SK-N-SH treated with all-trans-retinoic acid at 6 μM for 48 hours (cell line): ENCODE measurements around the gene ADGRG6.

Experiments used
- CREB5 ChIP-seq: fragments of 250-450 bp; sonication (Bioruptor Pico); IDR thresholded peaks from 2 replicates; pipeline ENCODE4 v1.5.1; 2020; ENCODE audit warnings: low read depth, mild to moderate bottlenecking, moderate library complexity
- ESRRG ChIP-seq: fragments of 250-450 bp; sonication (Bioruptor Pico); IDR thresholded peaks from 2 replicates; pipeline ENCODE4 v1.6.1; 2021; ENCODE audit warnings: mild to moderate bottlenecking
- ISL1 ChIP-seq: fragments of 250-450 bp; sonication (Bioruptor Pico); IDR thresholded peaks from 2 replicates; pipeline ENCODE4 v2.1.2; 2022; ENCODE audit warnings: mild to moderate bottlenecking, moderate library complexity
- OSR1 ChIP-seq: fragments of 250-450 bp; sonication (Bioruptor Pico); IDR thresholded peaks from 2 replicates; pipeline ENCODE4 v1.8.0; 2022; ENCODE audit warnings: moderate library complexity, mild to moderate bottlenecking, inconsistent platforms
- PATZ1 ChIP-seq: fragments of 250-450 bp; sonication (Bioruptor Pico); IDR thresholded peaks from 2 replicates; pipeline ENCODE4 v1.8.0; 2020; ENCODE audit warnings: mild to moderate bottlenecking, moderate library complexity, borderline replicate concordance
- PPARA ChIP-seq: fragments of 250-450 bp; sonication (Bioruptor Pico); IDR thresholded peaks from 2 replicates; pipeline ENCODE4 v1.5.0; 2020; ENCODE audit warnings: mild to moderate bottlenecking, borderline replicate concordance
- ZC3H10 ChIP-seq: fragments of 250-450 bp; sonication (Bioruptor Pico); IDR thresholded peaks from 2 replicates; pipeline ENCODE4 v1.5.1; 2021; ENCODE audit warnings: mild to moderate bottlenecking, moderate library complexity
- ZFP3 ChIP-seq: fragments of 250-450 bp; sonication (Bioruptor Pico); IDR thresholded peaks from 2 replicates; pipeline ENCODE4 v1.5.0; 2020; ENCODE audit warnings: mild to moderate bottlenecking, moderate library complexity
- ZFP30 ChIP-seq: fragments of 450-650 bp; formaldehyde crosslinking; IDR thresholded peaks from 2 replicates; pipeline ENCODE4 v1.5.0; 2022; ENCODE audit warnings: mild to moderate bottlenecking, moderate library complexity
- ZNF70 ChIP-seq: fragments of 450-650 bp; formaldehyde crosslinking; IDR thresholded peaks from 2 replicates; pipeline ENCODE4 v1.5.0; 2020; ENCODE audit warnings: mild to moderate bottlenecking, moderate library complexity

GRCh38 chr6:142300758-142301650, 803 bp upstream of the ADGRG6 start:
- no peak for TF ChIP-seq ZNF70 (CRISPR knock-in tag)
- TF ChIP-seq ESRRG (CRISPR knock-in tag), result no peak
- no peak for TF ChIP-seq ZFP3 (CRISPR knock-in tag)
- TF ChIP-seq ZFP30 (CRISPR knock-in tag), result no peak
- no peak for TF ChIP-seq PATZ1 (CRISPR knock-in tag)
- TF ChIP-seq OSR1 (CRISPR knock-in tag), result no peak
- TF ChIP-seq ZC3H10 (CRISPR knock-in tag), result no peak
- TF ChIP-seq PPARA (CRISPR knock-in tag), result no peak
- TF ChIP-seq CREB5 (CRISPR knock-in tag), result no peak
- no peak for TF ChIP-seq ISL1 (CRISPR knock-in tag)
